Measurements from ENCODE around the gene ID1. TPM values are rescaled to one million over a fixed set of nuclear protein-coding genes. Genes with fewer than 3 reads are reported as not detected.

The ID1 gene
- total and polyA plus RNA-seq, 2 of the 13 experiments (the other 11 are each of a cell fraction or from before 2014, with no cell fraction given), result 320 to 419 TPM

DNA sequence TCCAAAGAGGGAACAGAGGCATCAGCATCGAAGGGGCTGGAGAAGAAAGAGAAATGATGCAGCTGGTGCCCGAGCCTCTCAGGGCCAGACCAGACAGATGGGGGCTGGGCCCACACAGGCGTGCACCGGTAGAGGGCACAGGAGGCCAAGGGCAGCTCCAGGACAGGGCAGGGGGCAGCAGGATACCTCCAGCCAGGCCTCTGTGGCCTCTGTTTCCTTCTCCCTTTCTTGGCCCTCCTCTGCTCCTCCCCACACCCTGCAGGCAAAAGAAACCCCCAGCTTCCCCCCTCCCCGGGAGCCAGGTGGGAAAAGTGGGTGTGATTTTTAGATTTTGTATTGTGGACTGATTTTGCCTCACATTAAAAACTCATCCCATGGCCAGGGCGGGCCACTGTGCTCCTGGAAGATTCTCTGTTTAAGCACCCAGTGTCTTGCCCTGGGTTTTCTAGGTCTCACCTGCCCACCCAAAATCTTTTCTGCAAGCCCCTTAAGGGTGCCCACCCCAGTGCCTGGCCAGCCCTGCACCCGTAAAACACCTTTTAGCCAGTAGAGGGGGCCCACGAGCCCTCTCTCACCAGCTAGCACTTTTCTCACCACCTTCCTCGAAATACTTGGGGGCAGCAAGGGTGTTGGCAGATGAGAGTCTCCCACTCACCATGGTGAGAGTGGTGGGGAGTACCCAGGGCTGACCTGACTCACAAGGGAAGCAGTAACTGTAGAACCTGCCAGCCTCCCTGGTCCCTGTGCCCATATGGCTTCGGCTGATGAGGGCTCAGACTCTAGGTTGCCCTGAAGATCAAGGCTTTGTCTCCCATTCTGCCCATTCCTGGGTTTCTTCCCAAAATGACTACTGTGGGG is 35.7 kb upstream of the ID1 start (continued):
- TF ChIP-seq HNF1A (IDR thresholded peaks at IDR 0.05; ENCODE audit: low read depth), result no peak
- TF ChIP-seq HNF1A (CRISPR knock-in tag; IDR thresholded peaks at IDR 0.05; ENCODE audit: borderline replicate concordance), result peak; percentile 11; the same call in 1 of the 2 replicates
- TF ChIP-seq MAX (IDR thresholded peaks at IDR 0.05), result 0 out of 2 replicates have a peak, but pooled peaks have one; percentile 32
- no peak for TF ChIP-seq TOPORS (CRISPR knock-in tag; IDR thresholded peaks at IDR 0.05)
- TF ChIP-seq TEAD3 (CRISPR knock-in tag; optimal IDR thresholded peaks at IDR 0.05; ENCODE audit: borderline replicate concordance), result peak; percentile 43
- TF ChIP-seq ZNF816 (CRISPR knock-in tag; IDR thresholded peaks at IDR 0.05; ENCODE audit: borderline replicate concordance), result 0 out of 2 replicates have a peak, but pooled peaks have one; percentile 33
- peak; percentile 43; the same call in 1 of the 2 replicates for TF ChIP-seq ELF1 (CRISPR knock-in tag; IDR thresholded peaks at IDR 0.05)
- peak; percentile 62 for TF ChIP-seq SPEN (CRISPR knock-in tag; IDR thresholded peaks at IDR 0.05; ENCODE audit: low read depth)
- TF ChIP-seq ZNF205 (CRISPR knock-in tag; IDR thresholded peaks at IDR 0.05), result peak; percentile 17; the same call in 1 of the 2 replicates
- TF ChIP-seq DZIP1 (CRISPR knock-in tag; IDR thresholded peaks at IDR 0.05), result no peak
- TF ChIP-seq CSRNP1 (CRISPR knock-in tag; IDR thresholded peaks at IDR 0.05), result no peak
- peak; percentile 48; the same call in 1 of the 2 replicates for TF ChIP-seq KAT8 (CRISPR knock-in tag; IDR thresholded peaks at IDR 0.05)
- TF ChIP-seq DBP (CRISPR knock-in tag; IDR thresholded peaks at IDR 0.05; ENCODE audit: not compliant biosample characterization), result peak; percentile 79
- no peak for TF ChIP-seq ZNF282 (IDR thresholded peaks at IDR 0.05; ENCODE audit: partially characterized antibody)
- TF ChIP-seq REPIN1 (CRISPR knock-in tag; IDR thresholded peaks at IDR 0.05; ENCODE audit: borderline replicate concordance, low read depth), result peak; percentile 44; the same call in 1 of the 2 replicates
- 0 out of 2 replicates have a peak, but pooled peaks have one; percentile 33 for TF ChIP-seq RARG (CRISPR knock-in tag; IDR thresholded peaks at IDR 0.05; ENCODE audit: low read depth)
- no peak; the same call in 1 of the 2 replicates for TF ChIP-seq ZNF20 (CRISPR knock-in tag; IDR thresholded peaks at IDR 0.05)
- no peak for TF ChIP-seq ZNF7 (CRISPR knock-in tag; IDR thresholded peaks at IDR 0.05)
- 0 out of 2 replicates have a peak, but pooled peaks have one; percentile 5 for TF ChIP-seq ZNF546 (CRISPR knock-in tag; conservative IDR thresholded peaks at IDR 0.05)

Data from HepG2 (cell line).